ENCODE results near the gene PTPN4.
"Not testable (repeated sequence)": the region's sequence is repeated elsewhere in the genome, so short reads cannot be mapped to it uniquely, and the experiment has no call there.

The PTPN4 gene

GRCh38 chr2:119982506-119982905 is 222.8 kb downstream of the PTPN4 start:
- no peak for TF ChIP-seq CTCF (IDR thresholded peaks at IDR 0.05; ENCODE audit: extremely low read depth, missing control alignments)
- DNase-seq (ENCODE audit: low spot score): no peak

- no peak for DNase-seq (ENCODE audit: low spot score)
Observed at GRCh38 chr2:119983108-119983507, 223.4 kb downstream of the PTPN4 start.

GRCh38 chr2:119996148-119996547 is 236.4 kb downstream of the PTPN4 start:
- DNase-seq (ENCODE audit: low spot score): no peak
- TF ChIP-seq CTCF (IDR thresholded peaks at IDR 0.05; ENCODE audit: extremely low read depth, missing control alignments): no peak

More at GRCh38 chr2:119983108-119983507, 223.4 kb downstream of the PTPN4 start:
- no peak for TF ChIP-seq CTCF (IDR thresholded peaks at IDR 0.05; ENCODE audit: extremely low read depth, missing control alignments)

GRCh38 chr2:119996896-119997891 is 237.5 kb downstream of the PTPN4 start:
- not testable (repeated sequence) for DNase-seq (ENCODE audit: low spot score)

GRCh38 chr2:120001471-120001870 is 241.7 kb downstream of the PTPN4 start:
- TF ChIP-seq CTCF (IDR thresholded peaks at IDR 0.05; ENCODE audit: extremely low read depth, missing control alignments): no peak
- no peak for DNase-seq (ENCODE audit: low spot score)

GRCh38 chr2:120004254-120004653 is 244.5 kb downstream of the PTPN4 start:
- TF ChIP-seq CTCF (IDR thresholded peaks at IDR 0.05; ENCODE audit: extremely low read depth, missing control alignments): no peak
- no peak for DNase-seq (ENCODE audit: low spot score)

GRCh38 chr2:120005834-120006521 is 246.3 kb downstream of the PTPN4 start:
- peak; percentile 65 for DNase-seq (ENCODE audit: low spot score)
- TF ChIP-seq CTCF (IDR thresholded peaks at IDR 0.05; ENCODE audit: extremely low read depth, missing control alignments): no peak

Measured in GM20000 (cell line).